MV-4-11 (cell line): ENCODE measurements around the gene SLC35A3.

ENCODE experiments used
- DNase-seq: peaks from one replicate; lab custom pipeline; 2025; lab: John Stamatoyannopoulos, UW

The SLC35A3 gene

GRCh38 chr1:100036718-100037655 lies 67.2 kb downstream of the SLC35A3 start:
- peak; percentile 7 for DNase-seq

- DNase-seq = no peak
Measured at GRCh38 chr1:100037656-100037926, 67.8 kb downstream of the SLC35A3 start.

GRCh38 chr1:100037927-100038659 lies 68.3 kb downstream of the SLC35A3 start:
- peak; percentile 63 for DNase-seq

- peak; percentile 40 for DNase-seq
Measured at GRCh38 chr1:100038660-100039287, 69.0 kb downstream of the SLC35A3 start.

GRCh38 chr1:100039591-100039990 lies 69.8 kb downstream of the SLC35A3 start:
- DNase-seq = peak; percentile 31

- no peak for DNase-seq
Measured at GRCh38 chr1:100045206-100045605, 75.4 kb downstream of the SLC35A3 start.

- peak; percentile 71 for DNase-seq
Measured at GRCh38 chr1:100047235-100047708, 77.5 kb downstream of the SLC35A3 start.

- no peak for DNase-seq
Measured at GRCh38 chr1:100050139-100050538, 80.3 kb downstream of the SLC35A3 start.

GRCh38 chr1:100051401-100051800 lies 81.6 kb downstream of the SLC35A3 start:
- DNase-seq = peak; percentile 30

- DNase-seq = no peak
Measured at GRCh38 chr1:100051893-100052292, 82.1 kb downstream of the SLC35A3 start.

- no peak for DNase-seq
Measured at GRCh38 chr1:100053119-100053518, 83.3 kb downstream of the SLC35A3 start.

GRCh38 chr1:100053727-100054126 lies 83.9 kb downstream of the SLC35A3 start:
- DNase-seq = no peak

- no peak for DNase-seq
Measured at GRCh38 chr1:100061681-100062080, 91.9 kb downstream of the SLC35A3 start.

GRCh38 chr1:100065183-100065968 lies 95.6 kb downstream of the SLC35A3 start:
- no peak for DNase-seq

GRCh38 chr1:100065969-100066227 lies 96.1 kb downstream of the SLC35A3 start:
- no peak for DNase-seq

GRCh38 chr1:100070201-100070939 lies 100.6 kb downstream of the SLC35A3 start:
- DNase-seq = no peak

GRCh38 chr1:100073531-100073930 lies 103.7 kb downstream of the SLC35A3 start:
- no peak for DNase-seq

- no peak for DNase-seq
Measured at GRCh38 chr1:100074604-100075395, 105.0 kb downstream of the SLC35A3 start.

GRCh38 chr1:100075773-100076172 lies 106.0 kb downstream of the SLC35A3 start:
- DNase-seq = peak; percentile 86

GRCh38 chr1:100076319-100076718 lies 106.5 kb downstream of the SLC35A3 start:
- DNase-seq = no peak

GRCh38 chr1:100076744-100077143 lies 106.9 kb downstream of the SLC35A3 start:
- DNase-seq = no peak
